Stomach smooth muscle (tissue), 2 donors: ENCODE measurements around the gene RPS28.
"Not testable (repeated sequence)": the region's sequence is repeated elsewhere in the genome, so short reads cannot be mapped to it uniquely, and the experiment has no call there.

Experiments
- H3K27ac ChIP-seq: one replicate; pipeline ENCODE4 v1.7.0; 2013; ENCODE audit warnings: mild to moderate bottlenecking, low read length, inconsistent platforms
- H3K27me3 ChIP-seq, 2 donors: one replicate each; pipeline ENCODE4 v1.7.0; 2013; ENCODE audit warnings: low read length in 2 of 2; ENCODE audit not compliant: insufficient read depth in 2 of 2, control insufficient read depth in 1 of 2
- H3K36me3 ChIP-seq, 2 donors: one replicate each; pipeline ENCODE4 v1.7.0; 2013; ENCODE audit warnings: low read length in 2 of 2; ENCODE audit not compliant: control insufficient read depth in 2 of 2, insufficient read depth in 2 of 2
- H3K4me1 ChIP-seq: one replicate; pipeline ENCODE4 v1.7.0; 2013; ENCODE audit warnings: low read length; ENCODE audit not compliant: control insufficient read depth, insufficient read depth
- H3K4me3 ChIP-seq, 2 donors: one replicate each; pipeline ENCODE4 v1.7.0; 2013; ENCODE audit warnings: low read length in 2 of 2
- H3K9ac ChIP-seq, 2 donors: one replicate each; pipeline ENCODE4 v1.7.0; 2013; ENCODE audit warnings: low read length in 2 of 2, mild to moderate bottlenecking in 1 of 2
- H3K9me3 ChIP-seq, 2 donors: one replicate each; pipeline ENCODE4 v1.7.0; 2013; ENCODE audit warnings: low read length in 2 of 2; ENCODE audit not compliant: control insufficient read depth in 2 of 2
- donor health status: healthy.
- donor health status: Pancreatic carcinoma.

Gene RPS28

DNA sequence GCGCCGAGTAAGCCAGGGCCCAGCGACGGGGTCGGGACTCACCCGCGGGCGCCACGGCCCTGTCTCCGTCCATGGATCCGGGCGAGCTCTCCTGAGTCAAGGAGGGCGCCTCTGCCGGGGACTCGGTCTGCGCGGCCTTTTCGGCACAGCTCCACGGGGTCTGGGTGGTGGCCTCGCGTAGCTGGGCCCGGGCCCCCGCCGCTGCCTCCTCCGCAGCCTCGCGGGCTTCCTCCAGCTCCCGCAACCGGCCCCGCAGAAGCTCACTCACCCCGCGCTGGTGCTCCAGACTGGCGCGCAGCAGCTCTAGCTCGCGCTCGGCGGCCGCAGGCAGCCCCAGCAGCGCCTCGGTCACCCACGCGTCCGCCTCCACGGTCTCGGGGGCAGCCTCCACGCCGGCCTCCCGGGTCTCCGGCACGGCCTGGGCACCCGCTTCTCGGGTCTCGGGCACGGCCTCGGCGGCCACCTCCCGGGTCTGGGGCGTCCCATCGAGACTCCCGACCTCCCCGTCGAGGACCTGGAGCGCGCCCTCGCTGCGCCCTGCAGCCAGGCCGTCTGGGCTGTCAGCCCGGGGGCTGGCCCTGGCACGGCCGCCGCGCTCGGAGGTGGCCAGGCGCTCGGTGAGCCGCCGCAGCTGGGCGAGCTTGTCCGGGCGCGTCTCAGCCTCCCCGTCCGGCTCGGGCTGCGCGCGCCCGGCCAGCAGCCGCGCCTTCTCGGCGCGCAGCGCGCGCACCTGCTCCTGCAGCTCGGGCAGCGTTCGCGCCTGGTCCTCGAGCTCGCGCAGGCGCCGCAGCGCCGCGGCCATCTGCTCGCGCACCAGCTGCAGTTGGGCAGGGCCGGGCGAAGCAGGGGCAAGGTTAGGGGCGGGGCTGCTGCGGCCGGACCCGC is 13.4 kb downstream of the RPS28 start:
- peak overlapping the region in 1 of 2 donors; percentile 47 for H3K4me3 ChIP-seq
- H3K27ac ChIP-seq = no peak overlapping the region
- H3K9me3 ChIP-seq = no peaks in the 10 kb centered on the region
- no peaks in the 10 kb centered on the region for H3K36me3 ChIP-seq
- peaks cover 24 to 36% of the 10 kb centered on the region in 2 donors for H3K27me3 ChIP-seq
- H3K4me1 ChIP-seq = peaks cover 19% of the 10 kb centered on the region
- H3K9ac ChIP-seq = no peak overlapping the region

DNA sequence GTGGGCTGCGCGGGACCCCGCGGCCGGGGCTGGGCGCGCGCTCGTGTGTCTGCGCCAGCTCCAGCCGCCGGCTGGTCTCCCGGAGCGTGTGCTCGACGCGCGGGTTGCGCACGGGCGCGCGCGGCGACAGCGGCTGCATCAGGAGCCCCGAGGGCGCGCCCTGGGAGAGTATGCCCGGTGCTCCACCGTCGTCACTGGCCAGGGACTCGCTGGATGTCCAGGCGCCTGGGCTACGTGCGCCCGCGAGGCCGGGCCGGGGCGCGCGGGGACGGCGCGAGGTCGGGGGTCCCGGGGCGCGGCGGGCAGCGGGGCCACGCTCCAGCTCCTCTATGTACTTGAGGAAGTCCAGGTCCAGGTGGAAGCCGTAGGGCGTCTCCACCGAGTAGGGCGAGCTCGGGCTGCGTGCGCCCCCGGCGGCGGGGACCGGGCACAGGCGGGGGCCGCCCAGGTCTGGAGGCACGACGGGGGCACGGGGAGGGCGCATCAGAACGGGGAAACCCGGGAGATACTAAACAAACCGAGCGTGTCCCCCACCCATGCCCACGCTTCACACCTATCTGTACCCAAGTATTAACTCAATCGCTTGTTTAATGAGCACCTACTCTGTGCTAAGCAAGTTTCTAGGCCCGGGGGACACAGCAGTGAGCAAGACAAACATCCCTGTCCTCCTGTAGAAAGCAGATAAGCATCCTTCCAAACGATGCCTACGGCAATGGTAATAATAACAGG is 14.2 kb downstream of the RPS28 start:
- peak overlapping the region in 1 of 2 donors; percentile 47 for H3K4me3 ChIP-seq
- H3K9ac ChIP-seq = no peak overlapping the region
- no peak overlapping the region for H3K27ac ChIP-seq
- no peaks in the 10 kb centered on the region for H3K36me3 ChIP-seq
- peaks cover 19% of the 10 kb centered on the region for H3K4me1 ChIP-seq
- no peaks in the 10 kb centered on the region for H3K9me3 ChIP-seq
- peaks cover 27 to 36% of the 10 kb centered on the region in 2 donors for H3K27me3 ChIP-seq

GRCh38 chr19:8336072-8336569 is 14.8 kb downstream of the RPS28 start:
- no peaks in the 10 kb centered on the region for H3K36me3 ChIP-seq
- H3K4me3 ChIP-seq = no peak overlapping the region
- H3K27ac ChIP-seq = no peak overlapping the region
- no peak overlapping the region for H3K9ac ChIP-seq
- no peaks in the 10 kb centered on the region for H3K9me3 ChIP-seq
- H3K4me1 ChIP-seq = peaks cover 19% of the 10 kb centered on the region
- peaks cover 27 to 36% of the 10 kb centered on the region in 2 donors for H3K27me3 ChIP-seq

DNA sequence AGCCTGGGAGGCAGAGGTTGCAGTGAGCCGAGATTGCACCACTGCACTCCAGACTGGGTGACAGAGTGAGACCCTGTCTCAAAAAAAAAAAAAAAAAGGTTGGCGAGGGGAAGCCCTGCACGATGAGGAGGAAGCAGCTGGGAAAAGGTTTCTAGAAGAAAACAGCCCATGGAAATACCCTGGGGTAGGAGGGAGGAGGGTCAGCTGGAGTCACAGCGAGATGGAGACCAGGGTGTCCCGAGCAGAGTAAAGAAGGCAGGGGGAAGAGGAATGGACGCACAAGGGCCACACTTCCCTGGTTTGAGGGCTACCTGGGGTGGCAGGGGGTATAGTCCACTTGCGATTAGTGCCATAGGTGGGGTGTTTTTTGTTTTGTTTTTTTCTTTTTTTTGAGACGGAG is 15.4 kb downstream of the RPS28 start:
- Histone ChIP-seq H3K9ac (no peak overlapping the region), H3K27ac (no peak overlapping the region), H3K9me3 (no peaks in the 10 kb centered on the region), H3K4me3 (no peak overlapping the region), H3K36me3 (no peaks in the 10 kb centered on the region), H3K27me3 (peaks cover 27 to 38% of the 10 kb centered on the region in 2 donors), H3K4me1 (peaks cover 19% of the 10 kb centered on the region)

- Histone ChIP-seq H3K9ac (no peak overlapping the region), H3K36me3 (no peaks in the 10 kb centered on the region), H3K4me3 (no peak overlapping the region), H3K4me1 (peaks cover 21% of the 10 kb centered on the region), H3K27me3 (peaks cover 33 to 45% of the 10 kb centered on the region in 2 donors), H3K9me3 (no peaks in the 10 kb centered on the region), H3K27ac (no peak overlapping the region)
Measured at GRCh38 chr19:8337728-8338127, 16.4 kb downstream of the RPS28 start.

DNA sequence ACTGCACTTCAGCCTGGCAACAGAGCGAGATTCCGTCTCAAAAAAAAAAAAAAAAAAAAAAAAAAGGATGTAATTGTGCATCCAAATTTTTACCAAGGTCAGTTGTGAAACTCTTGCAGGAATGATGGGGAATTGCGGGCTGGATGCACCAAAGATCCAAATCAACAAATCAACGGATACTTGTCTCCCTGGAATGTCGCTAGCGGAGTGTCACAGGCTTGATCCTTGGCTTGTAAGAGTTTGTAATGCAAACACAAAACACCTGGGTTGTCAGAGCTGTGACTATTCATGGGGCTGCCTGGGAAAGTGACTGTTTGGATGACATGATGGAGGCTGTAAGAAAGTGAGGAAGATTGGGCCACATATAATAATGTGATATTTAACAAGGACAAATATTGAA is 17.5 kb downstream of the RPS28 start:
- H3K9ac ChIP-seq = no peak overlapping the region
- H3K36me3 ChIP-seq = no peaks in the 10 kb centered on the region
- no peak overlapping the region for H3K4me3 ChIP-seq
- peaks cover 19% of the 10 kb centered on the region for H3K4me1 ChIP-seq
- peaks cover 32 to 46% of the 10 kb centered on the region in 2 donors for H3K27me3 ChIP-seq
- no peaks in the 10 kb centered on the region for H3K9me3 ChIP-seq
- H3K27ac ChIP-seq = no peak overlapping the region

GRCh38 chr19:8340341-8341096 is 19.2 kb downstream of the RPS28 start:
- no peak overlapping the region for H3K4me3 ChIP-seq
- H3K27me3 ChIP-seq = peaks cover 25 to 36% of the 10 kb centered on the region in 2 donors
- no peaks in the 10 kb centered on the region for H3K9me3 ChIP-seq
- H3K9ac ChIP-seq = no peak overlapping the region
- peaks cover 6% of the 10 kb centered on the region for H3K4me1 ChIP-seq
- H3K27ac ChIP-seq = no peak overlapping the region
- no peaks in the 10 kb centered on the region for H3K36me3 ChIP-seq

- not testable (repeated sequence) for H3K4me1 ChIP-seq, H3K9me3 ChIP-seq, H3K4me3 ChIP-seq, H3K27ac ChIP-seq, H3K9ac ChIP-seq, H3K36me3 ChIP-seq
- peaks cover 25 to 30% of the 10 kb centered on the region in 2 donors for H3K27me3 ChIP-seq
Measured at GRCh38 chr19:8341504-8341903, 20.2 kb downstream of the RPS28 start.

GRCh38 chr19:8342316-8342683 is 21.0 kb downstream of the RPS28 start:
- H3K4me3 ChIP-seq = peak overlapping the region in 1 of 2 donors; percentile 22

GRCh38 chr19:8342684-8343482 is 21.6 kb downstream of the RPS28 start, which contains the start of gene KANK3:
TSS of gene KANK3 (minus strand) at chr19:8343262. CDS start at chr19:8337828, 5,434 bp downstream.
- Histone ChIP-seq H3K4me3 (peak within 1 kb of the TSS in 1 of 2 donors; percentile 58), H3K36me3 (no peaks in the 10 kb centered on the region), H3K9me3 (no peaks in the 10 kb centered on the region), H3K27me3 (peaks cover 19 to 26% of the 10 kb centered on the region in 2 donors), H3K27ac (peak within 1 kb of the TSS; percentile 31), H3K9ac (peak within 1 kb of the TSS in 1 of 2 donors; percentile 21), H3K4me1 (peaks cover 6% of the 10 kb centered on the region)

More at GRCh38 chr19:8342316-8342683, 21.0 kb downstream of the RPS28 start:
- H3K9ac ChIP-seq = peak overlapping the region in 1 of 2 donors; percentile 21
- no peak overlapping the region for H3K27ac ChIP-seq
- no peaks in the 10 kb centered on the region for H3K9me3 ChIP-seq
- H3K36me3 ChIP-seq = no peaks in the 10 kb centered on the region
- H3K27me3 ChIP-seq = peaks cover 22 to 30% of the 10 kb centered on the region in 2 donors
- peaks cover 6% of the 10 kb centered on the region for H3K4me1 ChIP-seq
